HepG2 (cell line): ENCODE data around the gene FBXO24. TPM values are rescaled to one million over a fixed set of nuclear protein-coding genes. Genes with fewer than 3 reads are reported as not detected.
A peak's percentile ranks its signal among the peaks of the same experiment; 100 is the strongest.

Source experiments
- DRAP1 ChIP-seq: IDR thresholded peaks from 2 replicates; pipeline ENCODE4 v1.6.1; 2016; ENCODE audit warnings: missing genetic modification reagents, missing compliant biosample characterization
- HOMEZ ChIP-seq: IDR thresholded peaks from 2 replicates; pipeline ENCODE4 v1.6.1; 2016; ENCODE audit warnings: low read depth
- ISL2 ChIP-seq: sonication (generic); formaldehyde crosslinking; IDR thresholded peaks from 2 replicates; pipeline ENCODE4 v1.5.0; 2020; ENCODE audit warnings: missing genetic modification reagents
- MLXIP ChIP-seq: sonication (generic); formaldehyde crosslinking; IDR thresholded peaks from 2 replicates; pipeline ENCODE4 v1.9.0; 2021; ENCODE audit warnings: missing genetic modification reagents, borderline replicate concordance
- NBN ChIP-seq: fragments of 450-650 bp; conservative IDR thresholded peaks from 2 replicates; pipeline ENCODE4 v1.6.1; 2017
- NFATC3 ChIP-seq: sonication (generic); formaldehyde crosslinking; IDR thresholded peaks from 2 replicates; pipeline ENCODE4 v1.5.1; 2020; ENCODE audit warnings: mild to moderate bottlenecking, missing genetic modification reagents
- PHF21A ChIP-seq: sonication (generic); formaldehyde crosslinking; IDR thresholded peaks from 2 replicates; pipeline ENCODE4 v1.5.0; 2020; ENCODE audit warnings: mild to moderate bottlenecking, missing genetic modification reagents
- POGK ChIP-seq: sonication (generic); formaldehyde crosslinking; conservative IDR thresholded peaks from 2 replicates; pipeline ENCODE4 v1.8.0; 2022; ENCODE audit warnings: mild to moderate bottlenecking, moderate library complexity, missing genetic modification reagents
- POLR2A ChIP-seq, 2 experiments: IDR thresholded peaks; 2 replicates each; pipeline ENCODE4 v1.6.1; 2011; ENCODE audit warnings: low read depth in 2 of 2, low read length in 2 of 2, mild to moderate bottlenecking in 1 of 2, moderate library complexity in 1 of 2; ENCODE audit not compliant: insufficient read depth in 1 of 2
- POLR2G ChIP-seq: fragments of 200-400 bp; formaldehyde crosslinking; IDR thresholded peaks from 2 replicates; pipeline ENCODE4 v1.6.1; 2018; ENCODE audit warnings: mild to moderate bottlenecking, low read depth, low read length, moderate library complexity
- RFXANK ChIP-seq: IDR thresholded peaks from 2 replicates; pipeline ENCODE4 v1.6.1; 2016
- SIX1 ChIP-seq: sonication (generic); formaldehyde crosslinking; IDR thresholded peaks from 2 replicates; pipeline ENCODE4 v1.4.0; 2020; ENCODE audit warnings: missing genetic modification reagents, borderline replicate concordance
- SOX5 ChIP-seq: IDR thresholded peaks from 2 replicates; pipeline ENCODE4 v1.6.1; 2016; ENCODE audit warnings: borderline replicate concordance
- SP4 ChIP-seq: sonication (generic); formaldehyde crosslinking; IDR thresholded peaks from 2 replicates; pipeline ENCODE4 v1.8.1; 2023; ENCODE audit warnings: mild to moderate bottlenecking, missing genetic modification reagents
- TEF ChIP-seq: sonication (generic); formaldehyde crosslinking; IDR thresholded peaks from 2 replicates; pipeline ENCODE4 v1.5.0; 2020; ENCODE audit warnings: missing genetic modification reagents
- TFDP1 ChIP-seq: IDR thresholded peaks from 2 replicates; pipeline ENCODE4 v1.6.1; 2016; ENCODE audit warnings: missing compliant biosample characterization, missing genetic modification reagents, borderline replicate concordance
- YEATS2 ChIP-seq: sonication (generic); formaldehyde crosslinking; IDR thresholded peaks from 2 replicates; pipeline ENCODE4 v1.4.0; 2020; ENCODE audit warnings: missing genetic modification reagents, borderline replicate concordance
- ZFX ChIP-seq: sonication (generic); formaldehyde crosslinking; IDR thresholded peaks from 2 replicates; pipeline ENCODE4 v1.4.0; 2020; ENCODE audit warnings: mild to moderate bottlenecking, low read depth, missing genetic modification reagents, moderate library complexity
- ZNF230 ChIP-seq: sonication (generic); formaldehyde crosslinking; IDR thresholded peaks from 2 replicates; pipeline ENCODE4 v1.4.0; 2020; ENCODE audit warnings: mild to moderate bottlenecking, missing genetic modification reagents
- ZNF430 ChIP-seq: sonication (generic); formaldehyde crosslinking; IDR thresholded peaks from 2 replicates; pipeline ENCODE4 v1.9.0; 2021; ENCODE audit warnings: mild to moderate bottlenecking, missing genetic modification reagents
- ZNF766 ChIP-seq: sonication (generic); formaldehyde crosslinking; IDR thresholded peaks from 2 replicates; pipeline ENCODE4 v1.5.0; 2020; ENCODE audit warnings: missing genetic modification reagents, borderline replicate concordance
- ZNF788 ChIP-seq: sonication (generic); formaldehyde crosslinking; IDR thresholded peaks from 2 replicates; pipeline ENCODE4 v1.5.0; 2020; ENCODE audit warnings: mild to moderate bottlenecking, missing genetic modification reagents, borderline replicate concordance
- polyA plus RNA-seq, 8 experiments: library from polyadenylated mRNA; depleted of rRNA in 3 of 8; stranded (reverse) in 7 of 8; unstranded in 1 of 8; fragments of >200 nt; fragmentation: Illumina TruSeq in 4 of 8; extraction: Trizol in 4 of 8; gene quantifications; 2 replicates each; pipeline versions ENCODE4 v1.2.1 to v1.2.3, GENCODE V29; 2011 to 2016; ENCODE audit warnings: low read depth in 4 of 8, missing spikeins in 1 of 8, mixed read lengths in 1 of 8; ENCODE audit not compliant: insufficient read depth in 1 of 8
- total RNA-seq, 5 experiments: library from RNA; depleted of rRNA; stranded (reverse); fragments of >200 nt; fragmentation: Illumina TruSeq; extraction: Trizol; gene quantifications; 2 replicates each; pipeline ENCODE4 v1.2.3, GENCODE V29; 2016; ENCODE audit warnings: low read depth in 1 of 5

FBXO24 gene
- total and polyA plus RNA-seq, 2 of the 13 experiments (the other 11 are each of a cell fraction or from before 2014, with no cell fraction given), result 0.20 to 0.55 TPM

- TF ChIP-seq ZNF430 (CRISPR knock-in tag) (0 out of 2 replicates have a peak, but pooled peaks have one; percentile 28), YEATS2 (CRISPR knock-in tag) (peak; percentile 40; the same call in 1 of the 2 replicates), RFXANK (CRISPR knock-in tag) (peak; percentile 87; the same call in 1 of the 2 replicates), SIX1 (CRISPR knock-in tag) (no peak), TFDP1 (CRISPR knock-in tag) (peak; percentile 54; the same call in 1 of the 2 replicates), ZNF766 (0 out of 2 replicates have a peak, but pooled peaks have one; percentile 9), HOMEZ (peak; percentile 35; the same call in 1 of the 2 replicates), ISL2 (CRISPR knock-in tag) (peak; percentile 19), ZNF230 (CRISPR knock-in tag) (no peak), SOX5 (CRISPR knock-in tag) (no peak), SP4 (CRISPR knock-in tag) (peak; percentile 91), NBN (no peak), ZNF788 (CRISPR knock-in tag) (no peak), DRAP1 (CRISPR knock-in tag) (peak; percentile 68; the same call in 1 of the 2 replicates), NFATC3 (no peak), MLXIP (CRISPR knock-in tag) (no peak), POGK (CRISPR knock-in tag) (no peak), POLR2A (IDR thresholded peaks at IDR 0.05; ENCODE audit: insufficient read depth in 1 of 2, low read depth in 2 of 2, low read length in 2 of 2) (peak in 1 of 2 experiments; percentile 80; a peak in 2 of 4 replicates), ZFX (no peak), TEF (CRISPR knock-in tag) (no peak), POLR2G (peak; percentile 23), PHF21A (CRISPR knock-in tag) (peak; percentile 93)
These were observed at the start of gene FBXO24 (continued) for GRCh38 chr7:100586266-100587025.
